Stimulated activated CD4-positive, alpha-beta T cell treated with anti-CD3 and anti-CD28 coated beads, Interleukin-2, amount 100 ng/mL, for 48 hours (primary cell): Measurements from ENCODE around the gene PATJ.
A peak's percentile ranks its signal among the peaks of the same experiment; 100 is the strongest.
"Not testable (repeated sequence)": the region's sequence is repeated elsewhere in the genome, so short reads cannot be mapped to it uniquely, and the experiment has no call there.

ENCODE experiments used
- DNase-seq, 2 donors: peaks; one replicate each; pipeline ENCODE4 v3.0.0-alpha.2; 2020

Gene PATJ

GRCh38 chr1:61741711-61742619, at the start of gene PATJ:
Gene PATJ (plus strand): TSS chr1:61742480. CDS start chr1:61762893, 20,413 bp downstream.
- peak; percentile 25 to 49 for DNase-seq

GRCh38 chr1:61699911-61700851, 42.1 kb upstream of the PATJ start:
- no peak for DNase-seq

GRCh38 chr1:61708953-61709907, 33.0 kb upstream of the PATJ start:
- no peak for DNase-seq

GRCh38 chr1:61709908-61710289, 32.4 kb upstream of the PATJ start:
- DNase-seq = no peak

- DNase-seq = not testable (repeated sequence)
These were observed 31.0 kb upstream of the PATJ start for GRCh38 chr1:61711257-61711656.

- no peak for DNase-seq
These were observed 30.3 kb upstream of the PATJ start for GRCh38 chr1:61711969-61712368.

GRCh38 chr1:61718996-61719663, 23.1 kb upstream of the PATJ start:
- DNase-seq = not testable (repeated sequence)

- no peak for DNase-seq
These were observed 17.8 kb upstream of the PATJ start for GRCh38 chr1:61724506-61724812.

GRCh38 chr1:61724813-61725694, 17.2 kb upstream of the PATJ start, which contains the start of gene TM2D1:
Gene TM2D1 (minus strand): TSS chr1:61725141. CDS start chr1:61725120, 21 bp downstream.
- peak; percentile 78 to 81 for DNase-seq

GRCh38 chr1:61727544-61727943, 14.7 kb upstream of the PATJ start:
- no peak for DNase-seq

- DNase-seq = not testable (repeated sequence)
These were observed 11.6 kb upstream of the PATJ start for GRCh38 chr1:61730679-61731078.

- no peak for DNase-seq
These were observed 9.6 kb upstream of the PATJ start for GRCh38 chr1:61732726-61733125.

GRCh38 chr1:61740751-61741700, 1.3 kb upstream of the PATJ start:
- DNase-seq = no peak

GRCh38 chr1:61742620-61743430, 545 bp downstream of the PATJ start:
- DNase-seq = no peak

- DNase-seq = no peak
These were observed 1.1 kb downstream of the PATJ start for GRCh38 chr1:61743431-61743705.

GRCh38 chr1:61743716-61744580, 1.7 kb downstream of the PATJ start:
- no peak for DNase-seq

GRCh38 chr1:61746813-61747212, 4.5 kb downstream of the PATJ start:
- no peak for DNase-seq

- no peak for DNase-seq
These were observed 6.3 kb downstream of the PATJ start for GRCh38 chr1:61748566-61748965.
